ENCODE results near the gene PMAIP1. TPM values are rescaled to one million over a fixed set of nuclear protein-coding genes. Genes with fewer than 3 reads are reported as not detected.

PMAIP1 gene
- total and polyA plus RNA-seq, 2 of the 8 experiments (the other 6 are each of a cell fraction or from before 2014, with no cell fraction given), result 51.7 to 84.1 TPM

DNA sequence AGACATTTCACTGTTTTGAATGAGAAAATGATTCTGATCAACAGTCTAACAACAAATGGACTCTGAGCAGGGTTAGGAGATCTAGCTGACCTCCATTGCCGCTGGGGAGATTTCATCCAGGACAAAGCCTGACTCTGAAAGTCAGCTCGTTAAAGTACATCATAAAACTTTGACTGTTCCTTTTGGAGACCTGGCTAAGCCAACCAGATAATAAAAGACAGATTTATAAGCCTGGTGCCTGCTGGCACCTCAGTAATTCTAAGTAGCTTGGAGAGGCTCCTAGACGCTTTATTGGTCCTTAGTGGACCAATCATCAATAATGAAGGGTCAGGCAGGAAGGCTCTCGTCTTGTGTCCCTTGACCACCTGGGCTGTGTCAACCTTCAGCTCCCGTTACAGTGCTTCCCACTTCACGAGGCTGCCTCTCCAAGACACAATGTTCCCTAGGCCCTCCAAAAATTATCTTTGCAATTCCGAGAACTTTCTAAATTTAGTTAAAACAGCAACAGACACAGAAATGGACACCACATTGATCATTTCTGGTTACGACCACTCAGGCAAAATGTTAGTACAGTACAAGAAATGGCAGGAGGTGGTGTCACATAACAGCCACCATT lies 47.9 kb upstream of the PMAIP1 start (continued):
- TF ChIP-seq TEAD4 (IDR thresholded peaks at IDR 0.05; ENCODE audit: low read depth, low read length) (no peak), YY1 (IDR thresholded peaks at IDR 0.05; ENCODE audit: low read depth, low read length) (no peak)
- TF ChIP-seq, protein P1, sequence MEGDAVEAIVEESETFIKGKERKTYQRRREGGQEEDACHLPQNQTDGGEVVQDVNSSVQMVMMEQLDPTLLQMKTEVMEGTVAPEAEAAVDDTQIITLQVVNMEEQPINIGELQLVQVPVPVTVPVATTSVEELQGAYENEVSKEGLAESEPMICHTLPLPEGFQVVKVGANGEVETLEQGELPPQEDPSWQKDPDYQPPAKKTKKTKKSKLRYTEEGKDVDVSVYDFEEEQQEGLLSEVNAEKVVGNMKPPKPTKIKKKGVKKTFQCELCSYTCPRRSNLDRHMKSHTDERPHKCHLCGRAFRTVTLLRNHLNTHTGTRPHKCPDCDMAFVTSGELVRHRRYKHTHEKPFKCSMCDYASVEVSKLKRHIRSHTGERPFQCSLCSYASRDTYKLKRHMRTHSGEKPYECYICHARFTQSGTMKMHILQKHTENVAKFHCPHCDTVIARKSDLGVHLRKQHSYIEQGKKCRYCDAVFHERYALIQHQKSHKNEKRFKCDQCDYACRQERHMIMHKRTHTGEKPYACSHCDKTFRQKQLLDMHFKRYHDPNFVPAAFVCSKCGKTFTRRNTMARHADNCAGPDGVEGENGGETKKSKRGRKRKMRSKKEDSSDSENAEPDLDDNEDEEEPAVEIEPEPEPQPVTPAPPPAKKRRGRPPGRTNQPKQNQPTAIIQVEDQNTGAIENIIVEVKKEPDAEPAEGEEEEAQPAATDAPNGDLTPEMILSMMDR (IDR thresholded peaks at IDR 0.05; ENCODE audit: control extremely low read depth in 1 of 3, insufficient read depth in 1 of 3, low read depth in 1 of 3, low read length in 3 of 3), result no peak
